ENCODE results near the gene FOXK1. TPM values are rescaled to one million over a fixed set of nuclear protein-coding genes. Genes with fewer than 3 reads are reported as not detected.

The FOXK1 gene
- polyA plus RNA-seq, 1 experiment: 3.3 TPM

DNA sequence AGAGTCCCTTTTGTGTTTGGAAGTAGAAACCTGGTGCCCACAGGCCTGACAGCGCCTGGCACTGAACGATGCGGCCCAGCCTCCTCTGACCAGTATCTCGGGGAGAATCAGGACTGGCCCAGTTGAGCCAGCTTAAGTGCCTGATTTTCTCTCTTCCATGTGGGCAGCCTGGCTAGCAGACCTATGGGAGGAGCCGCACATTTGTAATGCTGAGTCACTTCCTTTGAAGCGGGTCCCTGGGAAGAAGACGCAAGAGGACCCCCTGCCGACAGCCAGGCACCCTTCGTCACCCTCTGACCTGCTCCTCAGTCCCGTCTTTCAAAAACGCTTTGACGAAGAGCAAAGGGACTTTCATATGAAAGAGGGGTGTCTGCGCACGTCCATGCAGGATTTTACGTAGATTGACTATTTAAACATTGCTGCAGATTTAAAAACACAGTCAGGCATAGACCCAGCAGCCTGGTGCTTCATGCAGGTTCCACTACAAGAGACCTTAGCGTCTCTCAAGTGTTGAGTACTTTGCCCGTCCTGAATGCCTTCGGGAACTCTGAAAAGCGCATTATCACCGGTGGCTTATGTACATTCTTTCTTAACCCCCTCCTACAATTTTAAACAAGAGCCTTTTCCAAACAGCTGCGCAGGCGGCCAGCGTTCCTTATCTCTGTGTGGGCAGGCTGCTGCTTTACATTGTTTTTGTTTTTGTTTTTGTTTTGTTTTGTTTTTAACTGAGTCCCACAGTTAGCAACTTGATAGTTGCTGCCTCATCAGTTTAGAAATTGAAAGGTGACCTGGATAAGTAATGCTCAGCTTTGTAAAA, 56.8 kb downstream of the FOXK1 start:
- DNase-seq (ENCODE audit: low read depth): no peak
- H3K4me3 ChIP-seq (ENCODE audit: low read depth, low read length): no peak overlapping the region
- POLR2A ChIA-PET: no interaction called here
- no peaks in the 10 kb centered on the region for H3K27me3 ChIP-seq (ENCODE audit: control insufficient read depth, insufficient read depth, low read length)
- peaks cover 17% of the 10 kb centered on the region for H3K36me3 ChIP-seq (ENCODE audit: control insufficient read depth, insufficient read depth, low read length)
- 0 out of 2 replicates have a peak, but pooled peaks have one; percentile 11 for TF ChIP-seq CTCF (IDR thresholded peaks at IDR 0.05; ENCODE audit: insufficient read depth, low read depth, low read length)
- CTCF ChIA-PET: interaction anchor here (0.8 to 1.2 kb wide), 2 partner anchors 10 to 106 kb away, joined by 3 read pairs; no protein-coding TSS in a partner anchor

GRCh38 chr7:4739528-4739992, 57.5 kb downstream of the FOXK1 start:
- ChIA-PET POLR2A (no interaction called here), CTCF (no interaction called here)
- Histone ChIP-seq H3K27me3 (ENCODE audit: control insufficient read depth, insufficient read depth, low read length) (no peaks in the 10 kb centered on the region), H3K36me3 (ENCODE audit: control insufficient read depth, insufficient read depth, low read length) (peaks cover 17% of the 10 kb centered on the region), H3K4me3 (ENCODE audit: low read depth, low read length) (no peak overlapping the region)
- no peak for TF ChIP-seq CTCF (IDR thresholded peaks at IDR 0.05; ENCODE audit: insufficient read depth, low read depth, low read length)
- no peak for DNase-seq (ENCODE audit: low read depth)

DNA sequence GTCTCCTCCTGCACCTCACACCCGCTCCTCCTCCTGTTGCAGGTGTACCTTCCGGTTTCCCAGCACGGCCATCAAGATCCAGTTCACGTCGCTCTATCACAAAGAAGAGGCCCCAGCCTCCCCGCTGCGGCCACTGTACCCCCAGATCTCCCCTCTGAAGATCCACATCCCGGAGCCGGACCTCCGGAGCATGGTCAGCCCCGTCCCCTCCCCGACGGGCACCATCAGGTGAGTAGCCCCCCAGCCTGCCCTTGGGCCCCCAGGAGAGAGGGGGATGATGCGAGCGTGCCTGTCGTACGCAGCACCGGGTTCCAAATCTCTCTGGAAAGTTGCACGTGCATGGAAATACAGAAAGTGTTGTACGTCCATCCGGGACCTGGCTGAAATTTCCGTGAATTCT, 58.7 kb downstream of the FOXK1 start:
- no peak for TF ChIP-seq CTCF (IDR thresholded peaks at IDR 0.05; ENCODE audit: insufficient read depth, low read depth, low read length)
- ChIA-PET CTCF (interaction anchor here (1.5 kb wide), 1 partner anchor 12 kb away, joined by 3 read pairs; no protein-coding TSS in a partner anchor), POLR2A (interaction anchor here (0.6 kb wide), 1 partner anchor 9 kb away, joined by 10 read pairs; no protein-coding TSS in a partner anchor)
- Histone ChIP-seq H3K4me3 (ENCODE audit: low read depth, low read length) (no peak overlapping the region), H3K36me3 (ENCODE audit: control insufficient read depth, insufficient read depth, low read length) (peaks cover 17% of the 10 kb centered on the region), H3K27me3 (ENCODE audit: control insufficient read depth, insufficient read depth, low read length) (no peaks in the 10 kb centered on the region)
- DNase-seq (ENCODE audit: low read depth): no peak

DNA sequence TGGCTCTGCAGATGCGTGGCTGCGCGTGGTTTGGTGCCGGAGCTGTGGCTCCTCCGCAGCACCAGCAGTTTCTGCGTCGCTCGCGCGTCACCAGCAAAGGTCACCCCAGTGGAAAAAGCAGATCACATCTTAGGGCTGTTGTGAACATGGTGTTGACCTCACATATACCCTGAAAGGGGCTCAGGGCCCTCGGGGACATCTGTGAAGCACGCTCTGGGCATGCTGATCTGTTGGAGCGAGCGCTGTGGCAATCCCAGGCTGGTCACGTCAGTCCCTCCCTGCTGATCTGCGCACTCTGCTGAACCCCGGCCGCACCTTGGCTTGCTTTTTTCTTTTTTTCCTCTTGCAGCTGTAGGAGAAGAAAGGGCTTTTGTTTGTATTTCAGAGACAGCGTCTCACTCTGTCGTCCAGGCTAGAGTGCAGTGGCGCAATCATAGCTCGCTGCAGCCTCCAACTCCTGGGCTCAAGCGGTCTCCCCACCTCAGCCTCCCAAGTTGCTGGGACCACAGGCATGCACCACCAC, 60.0 kb downstream of the FOXK1 start:
- H3K4me3 ChIP-seq (ENCODE audit: low read depth, low read length): no peak overlapping the region
- peaks cover 20% of the 10 kb centered on the region for H3K36me3 ChIP-seq (ENCODE audit: control insufficient read depth, insufficient read depth, low read length)
- ChIA-PET POLR2A (no interaction called here), CTCF (interaction anchor here (1.5 kb wide), 1 partner anchor 13 kb away, joined by 3 read pairs; no protein-coding TSS in a partner anchor)
- no peak for DNase-seq (ENCODE audit: low read depth)
- H3K27me3 ChIP-seq (ENCODE audit: control insufficient read depth, insufficient read depth, low read length): no peaks in the 10 kb centered on the region
- no peak for TF ChIP-seq CTCF (IDR thresholded peaks at IDR 0.05; ENCODE audit: insufficient read depth, low read depth, low read length)

GRCh38 chr7:4742852-4743251, 60.8 kb downstream of the FOXK1 start:
- Histone ChIP-seq H3K4me3 (ENCODE audit: low read depth, low read length) (no peak overlapping the region), H3K36me3 (ENCODE audit: control insufficient read depth, insufficient read depth, low read length) (peaks cover 21% of the 10 kb centered on the region), H3K27me3 (ENCODE audit: control insufficient read depth, insufficient read depth, low read length) (no peaks in the 10 kb centered on the region)
- ChIA-PET POLR2A (no interaction called here), CTCF (interaction anchor here (1.0 kb wide), 1 partner anchor 18 kb away, joined by 3 read pairs; no protein-coding TSS in a partner anchor)
- TF ChIP-seq CTCF (IDR thresholded peaks at IDR 0.05; ENCODE audit: insufficient read depth, low read depth, low read length): no peak
- DNase-seq (ENCODE audit: low read depth): no peak
